Measurements from ENCODE around the gene ITPKA.

Gene ITPKA

DNA sequence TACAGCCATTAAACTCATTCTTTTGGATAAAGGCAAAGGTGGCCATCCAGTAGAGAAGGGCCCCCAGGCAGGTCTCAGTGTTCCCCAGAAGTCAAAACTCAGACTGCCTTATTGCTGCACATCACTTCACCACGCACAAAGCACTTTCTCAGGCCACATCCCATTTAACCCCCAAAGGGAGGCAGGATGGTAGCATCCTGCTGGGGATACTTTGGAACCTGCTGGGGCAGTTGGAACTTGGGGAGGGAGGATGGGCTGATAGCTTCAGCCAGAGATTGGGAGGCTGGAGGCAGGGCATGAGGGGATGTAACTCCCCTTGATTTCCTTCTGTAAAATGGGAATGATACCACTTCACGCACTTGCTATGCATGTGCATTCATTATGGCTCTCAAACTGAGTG, 5.0 kb downstream of the ITPKA start:
- TF ChIP-seq, protein P1, sequence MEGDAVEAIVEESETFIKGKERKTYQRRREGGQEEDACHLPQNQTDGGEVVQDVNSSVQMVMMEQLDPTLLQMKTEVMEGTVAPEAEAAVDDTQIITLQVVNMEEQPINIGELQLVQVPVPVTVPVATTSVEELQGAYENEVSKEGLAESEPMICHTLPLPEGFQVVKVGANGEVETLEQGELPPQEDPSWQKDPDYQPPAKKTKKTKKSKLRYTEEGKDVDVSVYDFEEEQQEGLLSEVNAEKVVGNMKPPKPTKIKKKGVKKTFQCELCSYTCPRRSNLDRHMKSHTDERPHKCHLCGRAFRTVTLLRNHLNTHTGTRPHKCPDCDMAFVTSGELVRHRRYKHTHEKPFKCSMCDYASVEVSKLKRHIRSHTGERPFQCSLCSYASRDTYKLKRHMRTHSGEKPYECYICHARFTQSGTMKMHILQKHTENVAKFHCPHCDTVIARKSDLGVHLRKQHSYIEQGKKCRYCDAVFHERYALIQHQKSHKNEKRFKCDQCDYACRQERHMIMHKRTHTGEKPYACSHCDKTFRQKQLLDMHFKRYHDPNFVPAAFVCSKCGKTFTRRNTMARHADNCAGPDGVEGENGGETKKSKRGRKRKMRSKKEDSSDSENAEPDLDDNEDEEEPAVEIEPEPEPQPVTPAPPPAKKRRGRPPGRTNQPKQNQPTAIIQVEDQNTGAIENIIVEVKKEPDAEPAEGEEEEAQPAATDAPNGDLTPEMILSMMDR (IDR thresholded peaks at IDR 0.05; ENCODE audit: extremely low read depth, missing control alignments), result no peak
- DNase-seq (ENCODE audit: low spot score), result no peak

DNA sequence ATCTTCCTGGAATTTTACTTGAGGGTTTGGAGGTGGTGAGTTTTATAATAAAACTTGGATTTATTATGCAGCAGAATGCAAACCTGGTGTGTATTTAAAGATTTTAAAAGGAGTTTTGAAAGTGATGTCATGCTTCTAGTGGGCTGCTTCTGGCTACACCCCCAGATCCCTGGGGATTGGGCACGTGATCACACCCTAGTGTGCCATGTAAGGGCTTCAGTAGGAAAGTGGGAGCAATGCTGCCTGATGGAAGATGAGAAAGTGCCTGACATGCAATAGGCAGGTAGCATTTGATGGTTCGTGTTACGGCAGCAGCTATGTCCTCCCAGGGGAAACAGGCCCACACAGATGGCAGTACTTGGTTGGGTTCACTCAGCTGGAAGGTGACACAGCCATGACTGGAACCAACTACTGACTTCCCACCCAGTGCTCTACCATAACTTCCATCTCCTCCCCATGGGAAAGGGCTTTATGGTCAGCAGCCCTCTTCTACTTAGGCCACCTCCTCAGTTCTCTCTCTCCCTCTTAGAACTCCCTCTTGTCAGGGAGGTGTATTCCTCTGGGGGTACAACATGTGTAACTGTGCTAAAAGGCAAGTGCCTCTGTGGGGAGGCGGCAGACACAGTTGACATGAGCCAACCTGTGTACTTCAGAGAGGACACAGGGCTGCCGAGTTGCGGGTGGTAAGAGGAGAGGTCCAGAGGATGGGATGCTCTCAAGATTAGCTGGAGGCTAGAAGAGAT, 5.6 kb downstream of the ITPKA start:
- TF ChIP-seq, protein P1 (IDR thresholded peaks at IDR 0.05; ENCODE audit: extremely low read depth, missing control alignments), result no peak
- no peak for DNase-seq (ENCODE audit: low spot score)

DNA sequence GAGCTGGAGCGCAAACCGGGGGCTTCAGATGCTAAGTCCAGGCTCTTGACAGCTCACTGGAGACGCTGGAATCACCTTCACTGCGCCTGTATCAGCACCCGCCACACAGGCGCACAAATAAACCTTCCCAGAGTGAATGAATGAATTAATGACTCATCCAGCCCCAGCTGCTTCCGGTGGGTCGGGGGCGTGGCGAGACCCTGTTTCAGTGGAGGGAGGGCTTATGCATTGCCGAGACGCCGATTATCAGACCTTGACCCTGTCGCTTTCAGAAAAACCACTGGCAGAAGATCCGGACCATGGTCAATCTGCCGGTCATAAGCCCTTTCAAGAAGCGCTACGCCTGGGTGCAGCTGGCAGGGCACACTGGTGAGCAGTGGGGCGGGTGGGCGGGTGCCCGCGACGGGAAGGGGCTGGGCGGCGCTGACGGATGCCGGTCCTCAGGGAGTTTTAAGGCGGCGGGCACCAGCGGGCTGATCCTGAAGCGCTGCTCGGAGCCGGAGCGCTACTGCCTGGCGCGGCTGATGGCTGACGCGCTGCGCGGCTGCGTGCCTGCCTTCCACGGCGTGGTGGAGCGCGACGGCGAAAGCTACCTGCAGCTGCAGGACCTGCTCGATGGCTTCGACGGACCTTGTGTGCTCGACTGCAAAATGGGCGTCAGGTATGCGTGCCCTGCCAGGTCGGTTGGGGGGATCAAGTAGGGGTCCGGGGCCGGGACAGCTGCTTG, 7.7 kb downstream of the ITPKA start:
- DNase-seq (ENCODE audit: low spot score), result peak; percentile 71
- TF ChIP-seq, protein P1 (IDR thresholded peaks at IDR 0.05; ENCODE audit: extremely low read depth, missing control alignments), result no peak

DNA sequence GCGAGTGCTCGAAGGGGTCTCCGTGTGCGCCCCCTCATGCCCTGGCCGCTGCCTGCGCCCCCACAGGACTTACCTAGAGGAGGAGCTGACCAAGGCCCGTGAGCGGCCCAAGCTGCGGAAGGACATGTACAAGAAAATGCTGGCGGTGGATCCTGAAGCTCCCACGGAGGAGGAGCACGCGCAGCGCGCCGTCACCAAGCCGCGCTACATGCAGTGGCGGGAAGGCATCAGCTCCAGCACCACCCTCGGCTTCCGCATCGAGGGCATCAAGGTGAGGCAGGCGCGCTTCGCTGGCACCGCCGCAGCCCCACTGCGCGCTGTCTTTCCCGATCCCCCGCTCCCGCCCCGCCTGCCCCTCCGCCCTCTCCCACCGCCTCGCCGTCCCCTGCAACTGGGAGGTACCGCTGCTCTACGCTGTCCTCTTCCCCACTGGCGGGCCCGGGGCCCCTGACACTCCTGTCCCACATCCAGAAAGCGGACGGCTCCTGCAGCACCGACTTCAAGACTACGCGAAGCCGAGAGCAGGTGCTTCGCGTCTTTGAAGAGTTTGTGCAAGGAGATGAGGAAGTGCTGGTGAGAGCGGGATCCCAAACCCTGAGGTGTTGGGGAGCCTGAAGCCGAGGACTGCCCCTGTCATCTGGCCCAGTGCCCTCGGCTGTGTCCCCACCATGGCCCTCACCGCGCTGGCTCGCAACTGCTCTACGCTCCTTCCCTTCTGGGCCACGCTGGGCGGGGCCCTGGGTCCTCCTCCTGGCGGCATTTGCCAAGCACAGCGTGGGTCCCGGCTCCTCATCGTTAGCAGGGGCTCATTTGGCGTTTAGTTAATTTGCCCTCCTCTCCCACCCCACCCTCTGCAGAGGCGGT, 8.5 kb downstream of the ITPKA start:
- TF ChIP-seq, protein P1 (IDR thresholded peaks at IDR 0.05; ENCODE audit: extremely low read depth, missing control alignments), result no peak
- peak; percentile 58 for DNase-seq (ENCODE audit: low spot score)

DNA sequence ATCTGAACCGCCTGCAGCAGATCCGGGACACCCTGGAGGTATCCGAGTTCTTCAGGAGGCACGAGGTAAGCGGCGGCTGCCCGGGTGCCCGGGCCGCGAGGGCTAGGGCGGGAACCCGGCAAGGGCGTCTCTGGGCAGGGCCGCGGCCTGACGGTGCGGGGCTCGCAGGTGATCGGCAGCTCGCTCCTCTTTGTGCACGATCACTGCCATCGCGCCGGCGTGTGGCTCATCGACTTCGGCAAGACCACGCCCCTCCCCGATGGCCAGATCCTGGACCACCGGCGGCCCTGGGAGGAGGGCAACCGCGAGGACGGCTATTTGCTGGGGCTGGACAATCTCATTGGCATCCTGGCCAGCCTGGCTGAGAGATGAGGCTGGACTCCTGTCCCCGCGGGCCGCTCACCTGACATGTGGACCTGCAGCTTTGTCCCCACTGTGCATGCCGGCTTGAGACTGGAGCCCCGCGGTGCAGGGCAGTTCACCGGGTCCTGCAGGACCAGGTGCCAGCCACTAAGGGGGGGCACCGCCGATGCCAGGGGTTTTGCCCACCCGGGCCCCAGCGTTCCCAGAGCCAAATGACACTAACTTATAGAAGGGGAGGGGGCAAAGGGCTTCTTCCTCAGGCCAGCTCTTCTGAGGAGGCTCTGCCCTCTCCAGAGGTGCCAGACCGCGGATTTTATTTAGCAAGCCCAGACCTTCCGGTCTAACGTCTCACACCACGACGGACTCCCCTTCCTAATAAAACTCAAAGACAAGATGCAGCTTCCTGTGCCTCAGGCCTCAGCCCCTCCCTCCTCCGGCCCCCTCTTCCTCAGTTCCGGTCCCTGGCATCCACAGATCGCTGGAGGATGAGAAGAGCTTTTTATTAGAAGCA, 9.4 kb downstream of the ITPKA start:
- TF ChIP-seq, protein P1 (IDR thresholded peaks at IDR 0.05; ENCODE audit: extremely low read depth, missing control alignments), result no peak
- DNase-seq (ENCODE audit: low spot score), result peak; percentile 30

DNA sequence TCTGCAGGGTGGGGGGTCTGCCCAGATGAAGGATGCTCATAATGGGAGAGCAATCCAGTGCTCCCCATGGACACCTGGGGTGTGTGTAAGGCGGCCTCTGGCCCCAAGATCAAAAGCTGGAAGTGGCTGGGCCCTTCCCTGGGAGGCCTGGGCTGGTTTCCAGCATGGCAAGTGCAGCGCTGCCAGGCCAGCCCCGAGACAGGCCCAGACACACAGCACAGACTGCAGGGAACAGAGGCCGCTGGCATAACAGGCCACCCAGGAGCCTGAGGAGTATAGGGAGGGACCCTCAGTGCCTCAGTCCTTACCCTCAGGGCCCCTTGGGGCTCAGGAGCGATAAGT, 10.0 kb downstream of the ITPKA start:
- TF ChIP-seq, protein P1 (IDR thresholded peaks at IDR 0.05; ENCODE audit: extremely low read depth, missing control alignments), result no peak
- DNase-seq (ENCODE audit: low spot score), result no peak

Measured in GM20000 (cell line).